Neural cell (in vitro differentiated cells): Measurements from ENCODE around the gene IFFO2.

ENCODE experiments used
- CTCF ChIP-seq: fragments of 450-650 bp; IDR thresholded peaks from 2 replicates; pipeline ENCODE4 v1.5.1; 2014; ENCODE audit warnings: antibody characterized with exemption, mild to moderate bottlenecking, moderate library complexity; ENCODE audit not compliant: poor library complexity, severe bottlenecking
- EP300 ChIP-seq: fragments of 450-650 bp; conservative IDR thresholded peaks from 2 replicates; pipeline ENCODE4 v1.6.1; 2014; ENCODE audit warnings: antibody characterized with exemption, mild to moderate bottlenecking, moderate library complexity; ENCODE audit not compliant: poor library complexity, severe bottlenecking
- EZH2 ChIP-seq: fragments of 200-600, 300-800 bp; shearing (Covaris generic), sonication (generic); IDR thresholded peaks from 2 replicates; pipeline ENCODE4 v1.6.1; 2014; ENCODE audit warnings: antibody characterized with exemption, low read length, borderline replicate concordance, mild to moderate bottlenecking; ENCODE audit not compliant: insufficient read depth, poor library complexity, severe bottlenecking
- POLR2AphosphoS5 ChIP-seq: IDR thresholded peaks from 2 replicates; pipeline ENCODE4 v1.6.1; 2012
- RAD21 ChIP-seq: fragments of 450-650 bp; conservative IDR thresholded peaks from 2 replicates; pipeline ENCODE4 v1.6.1; 2014; ENCODE audit warnings: antibody characterized with exemption, mild to moderate bottlenecking, moderate library complexity
- SMC3 ChIP-seq: fragments of 450-650 bp; conservative IDR thresholded peaks from 2 replicates; pipeline ENCODE4 v1.6.1; 2014; ENCODE audit warnings: antibody characterized with exemption, mild to moderate bottlenecking, moderate library complexity; ENCODE audit not compliant: poor library complexity

- TF ChIP-seq RAD21 = no peak
- TF ChIP-seq POLR2AphosphoS5 = no peak
- TF ChIP-seq EZH2 = no peak
- no peak for TF ChIP-seq EP300
- no peak for TF ChIP-seq SMC3
- no peak for TF ChIP-seq CTCF
Measured at GRCh38 chr1:18945401-18945849, 11.1 kb downstream of the IFFO2 start.
